HepG2 (cell line): ENCODE data around the gene DDX10. TPM values are rescaled to one million over a fixed set of nuclear protein-coding genes. Genes with fewer than 3 reads are reported as not detected.

Experiments used
- ATAC-seq: fragments of 200-7000 bp; cut with Tn5 transposase; 3 replicates; pipeline ENCODE4 v1.9.1; 2020; ENCODE audit warnings: mild to moderate bottlenecking, moderate library complexity
- BruUV-seq: library from RNA; stranded (reverse); fragments of 400-500 nt; replicated peaks from 2 replicates; lab custom pipeline; 2021; lab: Mats Ljungman, UMichigan
- CTCF ChIA-PET: fragments of 300-600 bp; formaldehyde crosslinking; extraction: SDS; loops from one replicate; lab custom pipeline; 2021; ENCODE audit warnings: low total read pairs, inconsistent platforms, low intra/inter-chr PET ratio; lab: Yijun Ruan, JAX
- POLR2A ChIA-PET: fragments of 350-600 bp; sonication (Branson Sonifier 250); formaldehyde crosslinking; loops from one replicate; lab custom pipeline; 2020; ENCODE audit warnings: antibody characterized with exemption, inconsistent platforms; lab: Yijun Ruan, JAX
- DNase-seq: peaks from one replicate; pipeline ENCODE4 v3.0.0-alpha.2; 2015; ENCODE audit warnings: low spot score
- FAIRE-seq: peaks from 3 replicates; lab custom pipeline; 2011; peaks lifted over from hg19 to GRCh38; lab: Jason Lieb, UNC
- H2AFZ ChIP-seq: one replicate; pipeline ENCODE4 v1.6.1; 2011; ENCODE audit warnings: low read length, inconsistent platforms
- H3K27ac ChIP-seq: fragments of 300-600 bp; 3 replicates; pipeline ENCODE4 v1.8.0; 2011; ENCODE audit warnings: mixed run types, mild to moderate bottlenecking, mixed read lengths, low read length, inconsistent platforms; ENCODE audit not compliant: insufficient read depth; ENCODE audit errors: extremely low read length
- H3K27me3 ChIP-seq, 2 experiments: fragments of 200-600 bp in 1 of 2; 2 replicates in 1 of 2; 3 replicates in 1 of 2; pipeline versions ENCODE4 v1.6.0 to v1.8.0; 2011; ENCODE audit warnings: low read length in 2 of 2, mild to moderate bottlenecking in 2 of 2, moderate library complexity in 2 of 2, inconsistent platforms in 1 of 2; ENCODE audit not compliant: insufficient read depth in 2 of 2, control insufficient read depth in 1 of 2
- H3K36me3 ChIP-seq, 2 experiments: fragments of 200-600 bp in 1 of 2; replicated peaks in 1 of 2; 2 replicates in 1 of 2; 3 replicates in 1 of 2; pipeline versions ENCODE4 v1.5.1 to v1.8.0; 2011; ENCODE audit warnings: low read length in 2 of 2, inconsistent platforms in 1 of 2; ENCODE audit not compliant: insufficient read depth in 2 of 2, control insufficient read depth in 1 of 2
- H3K4me1 ChIP-seq: 2 replicates; pipeline ENCODE4 v1.5.1; 2012; ENCODE audit warnings: low read length, inconsistent platforms; ENCODE audit not compliant: insufficient read depth
- H3K4me2 ChIP-seq: 2 replicates; pipeline ENCODE4 v1.6.0; 2011; ENCODE audit warnings: low read depth, low read length, inconsistent platforms
- H3K4me3 ChIP-seq, 3 experiments: fragments of 200-600 bp in 1 of 3; sonication (generic), shearing (Covaris generic) in 1 of 3; replicated peaks in 1 of 3; 2 replicates each; pipeline ENCODE4 v1.5.1; 2011 to 2016; ENCODE audit warnings: low read length in 3 of 3, inconsistent platforms in 2 of 3, low read depth in 2 of 3, mild to moderate bottlenecking in 2 of 3, control low read depth in 1 of 3, mixed read lengths in 1 of 3; ENCODE audit not compliant: insufficient read depth in 1 of 3
- H3K79me2 ChIP-seq: one replicate; pipeline ENCODE4 v1.6.1; 2011; ENCODE audit warnings: low read length, inconsistent platforms; ENCODE audit not compliant: insufficient read depth
- H3K9ac ChIP-seq: 2 replicates; pipeline ENCODE4 v1.6.0; 2011; ENCODE audit warnings: mild to moderate bottlenecking, low read depth, low read length, inconsistent platforms; ENCODE audit not compliant: insufficient read depth
- H3K9me3 ChIP-seq: 2 replicates; pipeline ENCODE4 v1.5.1; 2012; ENCODE audit warnings: mild to moderate bottlenecking, low read length
- H4K20me1 ChIP-seq: 2 replicates; pipeline ENCODE4 v1.6.0; 2011; ENCODE audit warnings: inconsistent platforms, mild to moderate bottlenecking, low read length, moderate library complexity; ENCODE audit not compliant: insufficient read depth
- EHMT2 ChIP-seq: fragments of 200-600 bp; sonication (generic); IDR thresholded peaks from 2 replicates; pipeline ENCODE4 v1.7.0; 2017; ENCODE audit warnings: antibody characterized with exemption, low read depth, low read length, borderline replicate concordance
- FOXC1 ChIP-seq: sonication (generic); formaldehyde crosslinking; IDR thresholded peaks from 2 replicates; pipeline ENCODE4 v1.8.0; 2022; ENCODE audit warnings: mild to moderate bottlenecking, missing genetic modification reagents, borderline replicate concordance
- IRF9 ChIP-seq: sonication (generic); formaldehyde crosslinking; IDR thresholded peaks from 2 replicates; pipeline ENCODE4 v1.8.0; 2022; ENCODE audit warnings: missing genetic modification reagents, mild to moderate bottlenecking, borderline replicate concordance
- NR0B2 ChIP-seq: sonication (generic); formaldehyde crosslinking; IDR thresholded peaks from 2 replicates; pipeline ENCODE4 v1.4.0; 2020; ENCODE audit warnings: mild to moderate bottlenecking, missing genetic modification reagents
- POLR2AphosphoS2 ChIP-seq: IDR thresholded peaks from 2 replicates; pipeline ENCODE4 v1.6.1; 2011; ENCODE audit warnings: low read depth, low read length, improper control_type of control experiment
- SMAD3 ChIP-seq: sonication (generic); formaldehyde crosslinking; IDR thresholded peaks from 2 replicates; pipeline ENCODE4 v1.4.0; 2020; ENCODE audit warnings: missing genetic modification reagents
- TRAFD1 ChIP-seq: sonication (generic); formaldehyde crosslinking; IDR thresholded peaks from 2 replicates; pipeline ENCODE4 v1.5.1; 2020; ENCODE audit warnings: missing genetic modification reagents, mild to moderate bottlenecking, borderline replicate concordance
- ZNF883 ChIP-seq: sonication (generic); formaldehyde crosslinking; IDR thresholded peaks from 2 replicates; pipeline ENCODE4 v1.5.1; 2020; ENCODE audit warnings: mild to moderate bottlenecking, missing genetic modification reagents; ENCODE audit errors: not compliant biosample characterization
- WGBS: methylation state at CpG from one replicate; pipeline ENCODE4 v1.1.6; 2017; ENCODE audit warnings: low lambda C conversion rate; 5-methylcytosine and 5-hydroxymethylcytosine counted together
- in situ Hi-C: cut with HindIII; loops from 2 replicates; pipeline ENCODE4 v1.10.0; 2017; ENCODE audit warnings: low pct_unique_long_range_greater_than_20kb; ENCODE audit not compliant: extremely low pct_ligation_motif_present
- intact Hi-C: fragments of 100-400 bp; cut with micrococcal nuclease; formaldehyde crosslinking; loops from one replicate; pipeline ENCODE4 v1.10.0; 2022; ENCODE audit not compliant: unreplicated experiment
- polyA plus RNA-seq, 8 experiments: library from polyadenylated mRNA; depleted of rRNA in 3 of 8; stranded (reverse) in 7 of 8; unstranded in 1 of 8; fragments of >200 nt; fragmentation: Illumina TruSeq in 4 of 8; extraction: Trizol in 4 of 8; gene quantifications; 2 replicates each; pipeline versions ENCODE4 v1.2.1 to v1.2.3, GENCODE V29; 2011 to 2016; ENCODE audit warnings: low read depth in 4 of 8, missing spikeins in 1 of 8, mixed read lengths in 1 of 8; ENCODE audit not compliant: insufficient read depth in 1 of 8
- total RNA-seq, 5 experiments: library from RNA; depleted of rRNA; stranded (reverse); fragments of >200 nt; fragmentation: Illumina TruSeq; extraction: Trizol; gene quantifications; 2 replicates each; pipeline ENCODE4 v1.2.3, GENCODE V29; 2016; ENCODE audit warnings: low read depth in 1 of 5

The DDX10 gene
- total and polyA plus RNA-seq, 2 of the 13 experiments (the other 11 are each of a cell fraction or from before 2014, with no cell fraction given): 17.0 to 32.0 TPM

- TF ChIP-seq TRAFD1 (no peak), FOXC1 (CRISPR knock-in tag) (no peak), EHMT2 (no peak), IRF9 (CRISPR knock-in tag) (no peak), NR0B2 (CRISPR knock-in tag) (no peak), ZNF883 (no peak), SMAD3 (CRISPR knock-in tag) (no peak)
These were observed 251.4 kb downstream of the DDX10 start (continued) for GRCh38 chr11:108916290-108916689.

- BruUV-seq: no TSS peak
- no peaks in the 10 kb centered on the region for H4K20me1 ChIP-seq
- H3K4me2 ChIP-seq: no peak overlapping the region
- intact Hi-C loops (loop anchor here (1.0 kb wide), 1 partner anchor 40 kb away; no protein-coding TSS in a partner anchor), in situ Hi-C loops (no loop called here)
- TF ChIP-seq POLR2AphosphoS2: no peak
- H3K27ac ChIP-seq: no peak overlapping the region
- no peaks in the 10 kb centered on the region for H3K27me3 ChIP-seq
- 93% methylated on average over 2 of the region's 2 CpGs for WGBS
- FAIRE-seq (no peak), DNase-seq (no peak), ATAC-seq (no peak)
- CTCF ChIA-PET: no interaction called here
- H3K4me3 ChIP-seq: no peak overlapping the region
- no peaks in the 10 kb centered on the region for H3K79me2 ChIP-seq
- H3K36me3 ChIP-seq: no peaks in the 10 kb centered on the region
- POLR2A ChIA-PET: no interaction called here
- no peaks in the 10 kb centered on the region for H3K4me1 ChIP-seq
- H3K9ac ChIP-seq: no peak overlapping the region
- H2AFZ ChIP-seq: no peak overlapping the region
- H3K9me3 ChIP-seq: no peaks in the 10 kb centered on the region
These were observed 252.1 kb downstream of the DDX10 start for GRCh38 chr11:108916935-108917334.
